GM19452 (cell line): ENCODE results near the gene NUP43.
"Not testable (repeated sequence)": the region's sequence is repeated elsewhere in the genome, so short reads cannot be mapped to it uniquely, and the experiment has no call there.

ENCODE experiments used
- ATAC-seq: cut with Tn5 transposase; IDR thresholded peaks from one replicate; pipeline ENCODE4 v1.9.1; 2021; ENCODE audit not compliant: unreplicated experiment

NUP43 gene, protein sequence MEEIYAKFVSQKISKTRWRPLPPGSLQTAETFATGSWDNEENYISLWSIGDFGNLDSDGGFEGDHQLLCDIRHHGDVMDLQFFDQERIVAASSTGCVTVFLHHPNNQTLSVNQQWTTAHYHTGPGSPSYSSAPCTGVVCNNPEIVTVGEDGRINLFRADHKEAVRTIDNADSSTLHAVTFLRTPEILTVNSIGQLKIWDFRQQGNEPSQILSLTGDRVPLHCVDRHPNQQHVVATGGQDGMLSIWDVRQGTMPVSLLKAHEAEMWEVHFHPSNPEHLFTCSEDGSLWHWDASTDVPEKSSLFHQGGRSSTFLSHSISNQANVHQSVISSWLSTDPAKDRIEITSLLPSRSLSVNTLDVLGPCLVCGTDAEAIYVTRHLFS

DNA sequence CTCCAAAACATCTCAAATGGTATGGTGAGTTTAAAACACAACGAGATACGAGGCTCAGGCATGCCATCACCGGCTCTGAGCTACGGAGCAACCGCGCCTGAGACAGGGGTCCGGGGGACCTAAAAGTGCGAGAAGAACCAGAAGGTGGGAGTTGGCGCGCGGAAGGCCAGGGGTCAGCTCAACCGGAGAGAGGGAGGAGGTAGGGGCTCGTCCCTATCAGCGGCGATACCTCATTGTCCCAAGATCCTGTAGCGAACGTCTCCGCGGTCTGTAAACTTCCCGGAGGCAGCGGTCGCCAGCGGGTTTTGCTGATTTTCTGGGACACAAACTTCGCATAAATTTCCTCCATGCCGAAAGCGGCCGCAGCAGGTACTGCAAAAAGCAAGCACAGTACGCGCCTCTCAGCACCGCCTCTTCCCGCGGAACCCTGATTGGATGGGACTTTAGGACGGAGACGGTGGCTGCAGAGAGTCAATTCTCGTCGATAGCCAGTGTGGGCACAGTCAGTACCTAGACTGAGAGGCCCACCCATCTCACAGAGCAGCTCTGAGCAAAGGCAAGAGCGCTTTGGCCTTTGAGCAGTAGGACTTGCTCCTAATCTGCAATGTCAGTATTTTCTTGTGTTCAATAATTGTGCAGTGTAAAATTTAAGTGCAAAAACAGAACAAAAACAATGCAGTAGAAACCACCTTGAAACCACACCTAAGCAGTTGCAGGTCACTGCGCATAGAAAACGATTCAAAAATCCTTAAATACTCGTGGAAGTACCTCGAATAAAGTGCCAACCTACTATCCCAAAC, at the start of gene NUP43:
Gene NUP43 (minus strand): TSS at position 383 of the 800 bp plus-strand sequence. CDS start 34 bp downstream, at position 349.
- peak; percentile 48 for ATAC-seq

- ATAC-seq = no peak
These were observed 37.2 kb upstream of the NUP43 start for GRCh38 chr6:149783551-149783950.

- ATAC-seq = no peak
These were observed 36.0 kb upstream of the NUP43 start for GRCh38 chr6:149782337-149782736.

DNA sequence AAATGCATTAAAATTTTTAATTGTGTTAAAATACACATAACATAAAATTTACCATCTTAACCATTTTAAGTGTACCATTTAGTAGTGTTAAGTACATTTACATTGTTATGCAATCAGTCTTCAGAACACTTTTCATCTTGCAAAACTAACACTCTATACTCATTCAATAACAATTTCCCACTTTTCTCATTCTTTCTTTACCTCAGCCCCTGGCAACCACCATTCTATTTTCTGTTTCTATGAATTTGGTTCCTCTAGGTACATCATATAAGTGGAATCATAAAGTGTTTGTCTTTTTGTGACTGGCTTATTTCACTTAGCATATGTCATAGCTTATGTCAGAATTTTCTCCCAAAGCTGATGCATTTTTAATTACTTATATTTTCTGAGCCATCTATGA, 35.4 kb upstream of the NUP43 start:
- ATAC-seq = no peak

DNA sequence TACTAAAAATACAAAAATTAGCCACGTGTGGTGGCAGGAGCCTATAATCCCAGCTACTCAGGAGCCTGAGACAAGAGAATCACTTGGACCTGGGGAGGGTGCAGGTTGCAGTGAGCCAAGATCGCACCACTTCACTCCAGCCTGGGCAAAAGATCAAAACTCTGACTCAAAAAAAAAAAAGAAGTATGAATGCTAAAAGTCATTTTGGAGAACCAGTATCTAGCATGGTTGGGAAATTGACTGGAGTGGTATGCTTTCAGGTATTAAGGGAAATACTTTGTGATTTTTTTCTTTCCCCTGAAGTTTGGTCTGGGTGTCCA, 33.3 kb upstream of the NUP43 start:
- ATAC-seq = no peak

DNA sequence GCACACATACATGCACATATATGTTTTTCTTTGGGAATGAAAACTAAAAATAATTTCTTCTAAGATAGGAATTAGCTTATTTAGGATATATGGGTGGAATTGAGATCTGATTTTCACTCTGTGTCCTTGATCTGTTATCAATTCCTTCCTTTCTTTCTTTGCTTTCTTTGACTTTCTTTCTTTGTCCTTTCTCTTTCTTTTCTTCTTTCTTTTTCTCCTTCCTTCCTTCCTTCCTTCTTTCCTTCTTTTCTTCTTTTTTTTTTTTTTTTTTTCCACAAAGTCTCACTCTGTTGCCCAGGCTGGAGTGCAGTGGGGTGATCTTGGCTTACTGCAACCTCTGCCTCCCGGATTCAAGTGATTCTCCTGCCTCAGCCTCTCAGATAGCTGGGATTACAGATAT, 31.3 kb upstream of the NUP43 start:
- ATAC-seq = no peak

DNA sequence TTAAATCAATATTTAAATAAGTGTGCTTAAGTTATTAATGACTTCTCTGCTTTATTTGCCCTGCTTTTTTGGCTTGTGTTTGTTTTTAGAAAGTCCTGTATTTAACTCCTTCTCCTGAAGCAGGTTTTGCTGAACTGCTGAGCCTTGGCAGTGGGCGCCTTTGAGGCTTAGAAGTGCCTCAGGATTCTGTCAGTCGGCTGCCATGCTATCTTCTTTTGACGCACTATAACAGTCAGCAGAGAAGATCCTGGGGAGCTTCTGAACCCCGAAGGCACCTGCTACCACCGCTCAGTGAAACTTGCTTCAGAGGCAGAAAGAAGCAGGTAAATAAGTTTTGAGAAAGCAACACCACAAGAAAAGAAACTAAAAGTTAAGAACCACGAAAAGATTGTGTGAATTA, 25.6 kb upstream of the NUP43 start:
- no peak for ATAC-seq

GRCh38 chr6:149771185-149771584, 24.9 kb upstream of the NUP43 start:
- ATAC-seq = no peak

DNA sequence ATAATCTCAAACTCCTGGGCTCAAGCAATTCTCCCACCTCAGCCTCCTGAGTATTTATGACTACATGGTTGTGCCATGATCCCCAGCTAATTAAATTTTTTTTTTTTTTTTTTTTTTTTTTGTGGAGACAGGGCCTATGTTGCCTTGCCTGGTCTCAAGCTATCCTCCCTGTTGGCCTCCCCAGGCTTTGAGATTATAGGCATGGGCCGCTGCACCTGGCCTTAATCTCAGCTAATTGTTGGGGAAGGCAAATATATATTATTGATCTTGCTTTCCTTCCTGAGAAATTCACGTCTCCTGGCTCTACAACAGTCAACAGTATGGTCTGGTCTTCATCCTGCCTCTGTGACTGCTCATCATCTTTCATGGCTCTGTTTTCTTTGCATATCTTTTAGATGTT, 23.3 kb upstream of the NUP43 start:
- ATAC-seq = no peak

DNA sequence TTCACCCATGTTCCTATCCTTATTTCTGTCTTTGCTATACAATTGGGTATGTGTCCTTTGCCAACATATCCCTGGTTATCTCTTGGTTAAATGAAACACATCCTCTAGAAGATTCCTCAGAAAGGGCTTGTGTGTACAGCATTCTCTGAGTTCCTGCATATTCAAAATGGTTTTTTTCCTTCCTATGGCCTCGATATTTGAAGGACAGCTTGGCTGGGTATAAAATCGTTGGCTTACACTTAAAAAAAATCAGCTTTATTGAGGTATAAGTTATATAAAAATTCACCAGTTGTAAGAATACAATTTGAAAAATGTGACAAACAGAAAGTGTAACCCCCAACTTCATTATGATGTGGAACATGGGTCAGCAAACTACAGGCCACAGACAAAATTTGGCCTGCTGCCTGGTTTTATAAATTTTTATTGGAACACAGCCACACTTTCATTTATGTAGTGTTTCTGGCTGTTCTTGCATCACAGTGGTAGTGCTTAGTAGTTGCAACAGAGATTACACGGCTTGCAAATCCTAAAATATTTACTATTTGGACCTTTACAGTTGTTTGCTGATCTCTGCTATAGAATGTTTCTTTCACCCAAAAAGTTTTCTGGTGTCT, 19.9 kb upstream of the NUP43 start:
- ATAC-seq = no peak

DNA sequence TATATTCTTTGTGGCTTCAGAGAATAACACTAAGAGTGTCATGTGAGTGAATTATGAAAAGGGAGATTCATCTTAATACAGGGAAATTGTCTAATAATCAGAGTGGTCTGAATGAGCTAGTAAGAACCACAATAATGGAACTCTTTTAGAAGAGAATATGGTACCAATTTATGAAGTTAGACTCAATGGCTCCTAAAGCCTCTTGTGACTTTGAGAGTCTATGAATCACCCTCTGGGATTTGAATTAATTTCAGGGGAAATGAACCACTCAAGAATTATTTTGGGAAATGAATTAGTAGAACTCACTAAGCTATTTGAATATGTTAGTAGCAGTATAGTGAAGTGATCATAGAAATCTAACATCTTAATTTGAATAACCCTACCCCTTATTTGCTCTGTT, 17.5 kb upstream of the NUP43 start:
- no peak for ATAC-seq

GRCh38 chr6:149761438-149761837, 15.1 kb upstream of the NUP43 start:
- peak; percentile 91 for ATAC-seq

DNA sequence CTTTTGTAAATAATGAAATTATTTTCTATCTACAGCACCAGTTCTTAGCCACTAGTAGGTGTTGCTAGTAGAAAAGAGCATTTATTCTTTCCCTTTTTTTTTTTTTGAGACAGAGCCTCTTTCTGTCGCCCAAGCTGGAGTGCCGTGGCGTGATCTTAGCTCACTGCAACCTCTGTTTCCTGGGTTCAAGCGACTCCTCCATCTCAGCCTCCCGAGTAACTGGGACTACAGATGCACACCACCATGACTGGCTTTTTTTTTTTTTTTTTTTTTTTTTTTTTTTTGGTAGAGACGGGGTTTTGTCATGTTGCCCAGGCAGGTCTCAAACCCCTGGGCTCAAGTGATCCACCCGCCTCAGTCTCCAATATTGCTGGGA, 9.9 kb upstream of the NUP43 start:
- no peak for ATAC-seq

- peak; percentile 80 for ATAC-seq
These were observed 9.3 kb upstream of the NUP43 start for GRCh38 chr6:149755300-149756260.

GRCh38 chr6:149754548-149754947, 8.2 kb upstream of the NUP43 start:
- ATAC-seq = no peak

DNA sequence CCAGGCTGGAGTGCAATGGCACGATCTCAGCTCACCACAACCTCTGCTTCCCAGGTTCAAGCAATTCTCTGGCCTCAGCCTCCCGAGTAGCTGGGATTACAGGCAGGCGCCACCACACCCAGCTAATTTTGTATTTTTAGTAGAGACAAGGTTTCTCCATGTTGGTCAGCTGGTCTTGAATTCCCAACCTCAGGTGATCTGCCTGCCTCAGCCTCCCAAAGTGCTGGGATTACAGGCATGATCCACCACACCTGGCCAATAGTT, 7.0 kb upstream of the NUP43 start:
- not testable (repeated sequence) for ATAC-seq

DNA sequence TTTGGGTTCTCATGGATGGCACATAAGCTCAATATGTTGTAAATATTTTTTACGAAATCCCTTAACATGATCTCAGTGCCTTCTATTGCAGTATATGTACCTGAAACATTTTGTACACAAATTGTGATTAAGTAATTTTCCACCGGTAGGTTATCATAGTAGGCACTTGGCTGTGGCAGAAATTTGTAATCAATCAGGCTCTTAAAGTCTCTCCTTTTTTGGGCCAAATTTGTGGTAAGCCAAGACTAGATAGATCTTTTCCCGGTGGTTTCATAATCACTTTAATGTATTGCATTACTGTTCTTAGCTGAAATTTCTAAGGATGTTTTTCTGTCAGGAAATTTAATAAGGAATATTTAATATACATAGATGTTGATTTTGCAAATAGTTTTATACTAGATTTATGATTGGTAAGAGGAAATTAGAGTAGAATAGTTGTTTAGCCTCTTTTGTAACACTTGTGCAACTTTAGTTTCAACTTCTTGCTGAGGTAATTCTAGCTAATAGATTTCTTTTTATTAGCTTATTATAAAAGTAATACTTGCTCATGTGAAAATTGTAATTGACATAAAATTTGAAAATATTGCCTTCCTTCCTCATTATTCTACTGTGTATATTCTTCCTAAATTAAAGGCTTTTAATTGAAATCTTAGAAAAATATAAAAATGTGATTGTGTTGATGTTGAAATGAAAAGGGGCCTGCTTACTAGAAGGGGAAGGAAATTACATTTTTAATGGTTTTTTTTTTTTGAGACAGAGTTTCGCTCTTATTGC, 6.5 kb upstream of the NUP43 start:
- no peak for ATAC-seq

DNA sequence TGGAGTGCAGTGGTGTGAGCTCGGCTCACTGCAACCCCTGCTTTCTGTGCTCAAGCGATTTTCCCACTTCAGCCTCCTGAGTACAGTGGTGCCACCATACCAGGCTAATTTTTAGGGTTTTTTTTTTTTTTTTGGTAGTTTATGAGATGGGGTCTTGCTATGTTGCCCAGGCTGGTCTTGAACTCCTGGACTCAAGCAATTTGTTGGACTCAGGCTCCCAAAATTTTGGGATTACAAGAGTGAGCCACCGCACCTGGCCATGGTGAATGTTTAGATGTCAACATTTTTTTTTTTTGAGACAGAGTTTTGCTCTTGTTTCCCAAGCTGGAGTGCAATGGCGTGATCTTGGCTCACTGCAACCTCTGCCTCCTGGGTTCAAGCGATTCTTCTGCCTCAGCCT, 5.6 kb upstream of the NUP43 start:
- not testable (repeated sequence) for ATAC-seq

- no peak for ATAC-seq
These were observed 4.9 kb upstream of the NUP43 start for GRCh38 chr6:149751239-149751638.

DNA sequence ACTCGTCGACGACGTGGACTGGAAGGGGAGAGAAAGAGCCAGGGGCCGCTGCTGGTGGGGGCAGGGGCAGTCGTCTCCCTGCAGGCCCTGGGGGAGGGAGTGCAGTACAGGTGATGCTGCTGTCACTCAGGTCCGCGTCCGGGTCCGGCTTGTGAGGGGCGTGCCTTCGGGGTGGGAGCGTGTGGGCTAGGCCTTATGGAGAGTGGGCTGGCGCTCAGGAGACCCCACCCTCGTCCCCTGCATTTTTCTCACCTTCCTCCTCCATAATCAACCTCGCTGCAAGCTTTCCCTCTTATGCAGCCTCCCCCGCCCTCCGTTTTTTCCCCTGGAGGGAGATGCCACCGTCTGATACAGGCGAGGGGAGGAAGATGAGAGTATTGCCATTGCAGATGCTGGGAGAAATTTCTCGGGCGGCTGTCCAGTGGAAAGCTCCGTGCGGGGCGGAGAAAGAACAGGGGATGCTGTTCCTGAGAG, 3.8 kb upstream of the NUP43 start:
- peak; percentile 19 for ATAC-seq
